Mucosa of descending colon (tissue), 3 donors: Measurements from ENCODE around the gene MVB12A. TPM values are rescaled to one million over a fixed set of nuclear protein-coding genes. Genes with fewer than 3 reads are reported as not detected.

Source experiments
- ATAC-seq: fragments of 200-7000 bp; cut with Tn5 transposase; one replicate; pipeline ENCODE4 v1.9.1; 2020; ENCODE audit warnings: mild to moderate bottlenecking, moderate library complexity
- DNase-seq, 3 donors: peaks; one replicate each; pipeline ENCODE4 v3.0.0-alpha.2; 2020
- H3K36me3 ChIP-seq: fragments of 200-600 bp; one replicate; pipeline ENCODE4 v1.8.0; 2021; ENCODE audit warnings: low read depth, mild to moderate bottlenecking
- H3K4me1 ChIP-seq: fragments of 200-600 bp; one replicate; pipeline ENCODE4 v1.8.0; 2021; ENCODE audit warnings: low read depth, mild to moderate bottlenecking
- H3K4me3 ChIP-seq: fragments of 200-600 bp; one replicate; pipeline ENCODE4 v1.8.0; 2021; ENCODE audit warnings: mild to moderate bottlenecking
- H3K9me3 ChIP-seq: fragments of 200-600 bp; one replicate; pipeline ENCODE4 v1.8.0; 2021; ENCODE audit warnings: mild to moderate bottlenecking
- CTCF ChIP-seq: fragments of 200-600 bp; IDR thresholded peaks from one replicate; pipeline ENCODE4 v1.8.0; 2022; ENCODE audit warnings: antibody characterized with exemption, mild to moderate bottlenecking
- intact Hi-C, 2 donors: fragments of 100-400 bp; cut with DNase I in 1 of 2; cut with micrococcal nuclease in 1 of 2; formaldehyde crosslinking; loops; one replicate each; pipeline versions ENCODE4 v1.11.0 to v1.11.1; 2022; cut with DNase I, micrococcal nuclease
- total RNA-seq, 3 donors: library from RNA; stranded (reverse); fragmentation: NEBNext Ultra II Directional in 2 of 3; extraction: Animal tissue kit (Norgen Biotek cat#: 25700) in 2 of 3; gene quantifications; one replicate each; pipeline versions ENCODE4 v1.2.1 to v1.2.4, GENCODE V29; 2021 to 2023
- donor health status: DM: no; HTN: no; CAD: no; lungs with moderate emphysema.
- donor health status: DM: no; HTN: no; CAD: no.
- donor health status: DM: no; HTN: yes; CAD: no.

Gene MVB12A
- total RNA-seq, 3 donors from 2014 or later, result 42.7 to 53.3 (median 52.1) TPM

DNA sequence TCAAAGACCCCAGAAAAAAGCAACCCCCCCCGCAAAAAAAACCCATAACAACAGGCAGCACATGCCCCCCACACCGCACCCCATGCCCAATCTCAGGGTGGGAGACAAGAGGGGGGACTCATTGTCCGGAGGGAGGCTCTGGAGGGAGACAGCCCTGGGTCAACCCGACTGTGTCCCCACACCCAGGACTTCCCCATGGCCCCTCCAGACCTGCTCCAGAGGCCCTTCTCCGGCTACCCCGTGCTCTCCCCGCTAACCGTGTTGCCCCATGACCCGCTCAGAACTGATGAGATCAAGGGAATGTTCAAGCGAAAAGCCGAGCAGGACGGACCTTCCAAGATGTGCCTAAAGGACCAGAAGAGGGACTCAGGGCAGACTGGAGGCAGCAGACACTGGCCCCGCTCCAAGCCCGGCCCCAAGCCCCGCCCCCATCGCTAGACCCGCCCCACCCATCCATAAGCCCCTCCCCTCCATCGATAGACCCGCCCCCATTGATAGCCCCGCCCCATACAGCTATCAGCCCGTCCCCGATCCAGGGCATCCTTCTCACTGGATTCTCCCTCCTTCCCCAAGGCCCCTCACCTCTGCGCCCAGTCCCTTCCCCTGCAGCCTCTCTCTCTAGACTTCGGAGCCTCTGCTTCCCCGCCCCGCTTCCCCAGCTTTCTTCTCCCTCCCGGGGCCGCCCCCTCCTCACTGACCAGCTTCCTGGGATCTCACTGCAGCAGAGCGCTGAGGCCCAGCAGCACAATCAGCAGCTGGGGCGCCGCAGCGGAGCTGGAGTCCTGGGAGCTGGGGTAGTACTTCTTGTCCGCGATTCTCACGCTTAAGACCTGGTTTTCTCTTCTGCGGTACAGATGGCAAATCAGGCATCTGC is 16.6 kb upstream of the MVB12A start:
- H3K9me3 ChIP-seq, result no peaks in the 10 kb centered on the region
- ATAC-seq (peak; percentile 39), DNase-seq (no peak)
- TF ChIP-seq CTCF, result no peak
- intact Hi-C loops, result no loop called here
- no peak overlapping the region for H3K4me3 ChIP-seq
- H3K4me1 ChIP-seq, result no peaks in the 10 kb centered on the region
- H3K36me3 ChIP-seq, result no peaks in the 10 kb centered on the region

DNA sequence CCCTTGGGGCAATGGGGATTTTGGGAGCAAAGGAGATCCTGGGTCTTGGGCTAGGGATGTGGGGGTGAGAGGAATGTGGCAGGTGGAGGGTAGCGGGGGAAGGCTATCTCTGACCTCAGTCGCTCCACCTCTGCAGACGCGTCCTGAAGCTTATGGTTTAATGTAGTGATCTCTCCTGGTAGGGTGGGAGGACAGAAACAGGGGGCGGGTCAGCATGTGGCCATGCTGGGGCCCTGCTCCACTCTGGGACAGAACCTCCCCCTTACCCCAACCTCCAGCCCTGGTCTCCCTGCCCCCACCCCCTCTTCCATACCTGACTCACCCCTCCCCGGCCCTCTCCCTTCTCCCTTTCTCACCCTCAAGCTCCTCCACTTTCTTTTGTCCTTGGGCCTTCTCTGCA is 15.8 kb upstream of the MVB12A start:
- no peaks in the 10 kb centered on the region for H3K36me3 ChIP-seq
- TF ChIP-seq CTCF, result no peak
- no peak for DNase-seq
- no peak overlapping the region for H3K4me3 ChIP-seq
- no peaks in the 10 kb centered on the region for H3K4me1 ChIP-seq
- H3K9me3 ChIP-seq, result no peaks in the 10 kb centered on the region
- ATAC-seq, result no peak
- intact Hi-C loops, result no loop called here

- Histone ChIP-seq H3K36me3 (no peaks in the 10 kb centered on the region), H3K9me3 (no peaks in the 10 kb centered on the region), H3K4me1 (no peaks in the 10 kb centered on the region), H3K4me3 (no peak overlapping the region)
- TF ChIP-seq CTCF, result no peak
- intact Hi-C loops, result no loop called here
- DNase-seq, result no peak
- ATAC-seq, result no peak
Observed at GRCh38 chr19:17404621-17405249, 15.1 kb upstream of the MVB12A start.

GRCh38 chr19:17405250-17406045 is 14.4 kb upstream of the MVB12A start, which contains the start of gene BST2:
Gene BST2 (minus strand): TSS chr19:17405630. CDS start chr19:17405575, 55 bp downstream.
- DNase-seq (peak; percentile 53 to 71 (median 57)), ATAC-seq (peak; percentile 89)
- intact Hi-C loops, result no loop called here
- Histone ChIP-seq H3K4me1 (no peaks in the 10 kb centered on the region), H3K9me3 (no peaks in the 10 kb centered on the region), H3K4me3 (no peak within 1 kb of the TSS), H3K36me3 (no peaks in the 10 kb centered on the region)
- no peak for TF ChIP-seq CTCF

DNA sequence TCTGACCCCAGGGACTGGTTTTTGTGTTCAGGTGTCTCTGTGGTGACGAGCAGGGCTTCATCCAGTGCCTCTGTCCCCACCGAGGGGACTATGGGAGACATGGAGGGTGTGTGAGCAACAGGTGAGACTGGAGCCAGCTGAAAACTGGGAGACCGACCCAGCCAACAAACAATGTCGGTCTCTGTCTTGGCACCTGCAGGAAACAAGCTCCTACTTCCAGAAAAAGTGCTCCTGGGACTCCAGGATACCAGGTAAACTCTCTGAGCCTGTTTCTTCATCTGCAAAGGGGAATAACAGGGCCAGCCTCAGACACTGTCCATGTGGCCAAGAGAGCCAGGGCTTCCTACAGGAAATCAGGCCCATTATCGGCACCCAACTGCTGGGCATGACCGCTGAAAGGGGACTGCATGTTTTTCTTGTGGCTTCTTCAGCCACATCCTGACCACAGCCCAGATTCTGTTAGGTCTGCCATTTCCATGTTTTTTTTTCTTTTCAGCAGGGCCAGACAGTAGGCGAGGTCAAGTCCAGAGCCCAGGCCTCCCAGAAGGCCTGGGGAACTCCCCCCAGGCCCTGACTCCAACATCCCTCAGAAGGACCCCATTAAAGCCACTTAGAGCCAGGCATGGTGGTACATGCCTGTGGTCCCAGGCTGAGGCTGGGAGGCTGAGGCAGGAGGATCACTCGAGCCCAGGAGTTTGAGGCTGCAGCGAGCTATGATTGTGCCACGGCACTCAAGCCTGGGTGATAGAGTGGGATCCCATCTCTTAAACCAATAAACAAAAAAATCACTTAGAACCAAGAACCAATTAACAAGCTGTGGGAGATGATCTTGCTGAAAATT is 13.6 kb upstream of the MVB12A start:
- ATAC-seq, result peak; percentile 35
- H3K4me3 ChIP-seq, result no peak overlapping the region
- no peaks in the 10 kb centered on the region for H3K36me3 ChIP-seq
- H3K9me3 ChIP-seq, result no peaks in the 10 kb centered on the region
- no peak for TF ChIP-seq CTCF
- no peaks in the 10 kb centered on the region for H3K4me1 ChIP-seq
- DNase-seq, result no peak
- intact Hi-C loops, result no loop called here
